H1 (cell line): ENCODE data around the gene SUGP1. TPM values are rescaled to one million over a fixed set of nuclear protein-coding genes. Genes with fewer than 3 reads are reported as not detected.

Experiments
- CHD1 ChIP-seq: IDR thresholded peaks from 2 replicates; pipeline ENCODE4 v1.6.1; 2012; ENCODE audit warnings: low read depth, low read length, improper control_type of control experiment
- CTCF ChIP-seq, 3 experiments: IDR thresholded peaks; 1 replicate in 2 of 3; 2 replicates in 1 of 3; pipeline versions ENCODE4 v1.5.1 to v1.6.1; 2011; ENCODE audit warnings: low read length in 3 of 3, mild to moderate bottlenecking in 3 of 3, inconsistent platforms in 2 of 3, low read depth in 1 of 3, moderate library complexity in 1 of 3; ENCODE audit not compliant: insufficient read depth in 1 of 3; ENCODE audit errors: control extremely low read depth in 1 of 3
- EP300 ChIP-seq, 2 experiments: IDR thresholded peaks; 1 replicate in 1 of 2; 2 replicates in 1 of 2; pipeline ENCODE4 v1.6.1; 2011 to 2012; ENCODE audit warnings: low read depth in 2 of 2, low read length in 2 of 2, mild to moderate bottlenecking in 2 of 2, borderline replicate concordance in 1 of 2, inconsistent platforms in 1 of 2, moderate library complexity in 1 of 2
- MAFK ChIP-seq: IDR thresholded peaks from 2 replicates; pipeline ENCODE4 v1.6.1; 2012; ENCODE audit warnings: low read depth, mild to moderate bottlenecking, improper control_type of control experiment, low read length
- TCF12 ChIP-seq: IDR thresholded peaks from 2 replicates; pipeline ENCODE4 v1.6.1; 2011; ENCODE audit warnings: low read depth, mild to moderate bottlenecking, low read length
- ZNF274 ChIP-seq: IDR thresholded peaks from 2 replicates; pipeline ENCODE4 v1.7.0; 2012; ENCODE audit warnings: low read length, borderline replicate concordance; ENCODE audit errors: extremely low read depth
- polyA plus RNA-seq, 7 experiments: library from polyadenylated mRNA; depleted of rRNA in 3 of 7; stranded (reverse) in 5 of 7; unstranded in 2 of 7; fragments of >200 nt in 5 of 7; fragments of 200-250 nt in 2 of 7; gene quantifications; 1 replicate in 5 of 7; 2 replicates in 1 of 7; 4 replicates in 1 of 7; pipeline versions ENCODE4 v1.2.1 to v1.2.3, GENCODE V29; 2011 to 2013; ENCODE audit warnings: missing spikeins in 2 of 7, mixed read lengths in 2 of 7
- total RNA-seq: library from RNA; stranded (reverse); fragmentation: NEBNext Ultra II Directional; extraction: Animal tissue kit (Norgen Biotek cat#: 25700); gene quantifications from 2 replicates; pipeline ENCODE4 v1.2.1, GENCODE V29; 2021

SUGP1 gene
- total and polyA plus RNA-seq, 2 of the 8 experiments (the other 6 are each of a cell fraction or from before 2014, with no cell fraction given) = 38.5 to 65.2 TPM

DNA sequence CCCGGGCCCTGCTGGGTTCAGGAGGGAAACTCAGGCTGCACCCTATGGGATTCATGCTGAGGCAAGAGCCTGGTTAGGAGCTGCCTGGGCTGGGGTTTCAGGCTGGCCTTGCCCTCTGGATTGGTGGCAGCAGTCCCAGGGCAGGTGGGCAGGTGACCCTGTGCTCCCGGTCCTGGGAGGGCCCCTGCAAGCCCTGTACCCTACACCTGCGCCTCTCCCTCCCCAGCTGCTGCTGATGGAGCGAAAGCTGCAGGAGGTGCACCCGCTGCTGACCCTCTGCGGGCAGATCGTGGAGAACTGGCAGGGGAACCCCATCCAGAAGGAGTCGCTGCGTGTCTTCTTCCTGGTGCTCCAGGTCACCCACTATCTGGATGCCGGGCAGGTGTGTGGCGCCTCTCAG is 20.7 kb upstream of the SUGP1 start (continued):
- TF ChIP-seq ZNF274 = no peak
- TF ChIP-seq CTCF (IDR thresholded peaks at IDR 0.05; ENCODE audit: control extremely low read depth in 1 of 3, insufficient read depth in 1 of 3, low read depth in 1 of 3, low read length in 3 of 3) = no peak
- TF ChIP-seq EP300 (IDR thresholded peaks at IDR 0.05; ENCODE audit: borderline replicate concordance in 1 of 2, low read depth in 2 of 2, low read length in 2 of 2) = no peak
- TF ChIP-seq MAFK = no peak
- TF ChIP-seq TCF12 = no peak
- TF ChIP-seq CHD1 = no peak
